Measurements from ENCODE around the gene LNX2.

GRCh38 chr13:27599096-27599495 lies 21.2 kb downstream of the LNX2 start:
- TF ChIP-seq CTCF (IDR thresholded peaks at IDR 0.05), result no peak
- no peak for TF ChIP-seq EZH2 (IDR thresholded peaks at IDR 0.05; ENCODE audit: borderline replicate concordance, insufficient read depth, low read depth, low read length, poor library complexity, severe bottlenecking)
